CD4-positive, alpha-beta T cell (primary cell): ENCODE results near the gene TRIM71. TPM values are rescaled to one million over a fixed set of nuclear protein-coding genes. Genes with fewer than 3 reads are reported as not detected.
A peak's percentile ranks its signal among the peaks of the same experiment; 100 is the strongest.

Source experiments
- ATAC-seq: fragments of 200-7000 bp; cut with Tn5 transposase; one replicate; pipeline ENCODE4 v1.10.0; 2022; ENCODE audit warnings: mild to moderate bottlenecking; ENCODE audit not compliant: poor library complexity
- CTCF ChIA-PET: fragments of 350-600 bp; sonication (Branson Sonifier 250); formaldehyde crosslinking; loops from one replicate; lab custom pipeline; 2021; ENCODE audit warnings: antibody characterized with exemption, inconsistent platforms; lab: Charles Lee
- POLR2A ChIA-PET: fragments of 350-600 bp; sonication (Branson Sonifier 250); formaldehyde crosslinking; loops from one replicate; lab custom pipeline; 2021; ENCODE audit warnings: antibody characterized with exemption, inconsistent platforms; lab: Charles Lee
- DNase-seq, 14 experiments: peaks; one replicate each; pipeline ENCODE4 v3.0.0-alpha.2; 2013 to 2020; ENCODE audit warnings: mixed read lengths in 2 of 14
- H3K27ac ChIP-seq, 2 donors: one replicate each; pipeline versions ENCODE4 v1.5.1 to v1.7.0; 2013; ENCODE audit warnings: low read length in 2 of 2, low read depth in 1 of 2, mild to moderate bottlenecking in 1 of 2
- H3K27me3 ChIP-seq, 2 experiments: 1 replicate in 1 of 2; 2 replicates in 1 of 2; pipeline versions ENCODE4 v1.6.1 to v1.7.0; 2013; ENCODE audit warnings: low read length in 2 of 2, control low read depth in 1 of 2, mild to moderate bottlenecking in 1 of 2, moderate library complexity in 1 of 2; ENCODE audit not compliant: insufficient read depth in 2 of 2, control insufficient read depth in 1 of 2
- H3K36me3 ChIP-seq: one replicate; pipeline ENCODE4 v1.6.1; 2013; ENCODE audit warnings: low read length, control low read depth; ENCODE audit not compliant: insufficient read depth
- H3K4me1 ChIP-seq: one replicate; pipeline ENCODE4 v1.6.1; 2013; ENCODE audit warnings: low read length, control low read depth; ENCODE audit not compliant: insufficient read depth
- H3K4me3 ChIP-seq: one replicate; pipeline ENCODE4 v1.5.1; 2013; ENCODE audit warnings: mild to moderate bottlenecking, low read length, moderate library complexity
- H3K9me3 ChIP-seq, 2 experiments: 1 replicate in 1 of 2; 2 replicates in 1 of 2; pipeline versions ENCODE4 v1.6.1 to v1.7.0; 2013; ENCODE audit warnings: low read length in 2 of 2, mild to moderate bottlenecking in 2 of 2, control low read depth in 1 of 2, moderate library complexity in 1 of 2; ENCODE audit not compliant: control insufficient read depth in 1 of 2, insufficient read depth in 1 of 2
- H3K27ac Mint-ChIP-seq: one replicate; pipeline ENCODE4 v1.8.0; 2020; ENCODE audit warnings: mixed read lengths
- H3K27me3 Mint-ChIP-seq: one replicate; pipeline ENCODE4 v1.8.0; 2021; ENCODE audit warnings: mixed read lengths
- H3K36me3 Mint-ChIP-seq: one replicate; pipeline ENCODE4 v1.8.0; 2021; ENCODE audit warnings: low read depth, mixed read lengths
- H3K4me1 Mint-ChIP-seq: one replicate; pipeline ENCODE4 v1.8.0; 2021; ENCODE audit warnings: low read depth, mixed read lengths
- H3K4me3 Mint-ChIP-seq: one replicate; pipeline ENCODE4 v1.8.0; 2020; ENCODE audit warnings: mild to moderate bottlenecking, mixed read lengths
- H3K9me3 Mint-ChIP-seq: one replicate; pipeline ENCODE4 v1.8.0; 2020; ENCODE audit warnings: mixed read lengths
- CTCF ChIP-seq: fragments of 200-600 bp; IDR thresholded peaks from one replicate; pipeline ENCODE4 v1.8.0; 2022; ENCODE audit warnings: antibody characterized with exemption, mild to moderate bottlenecking
- intact Hi-C, 2 experiments: fragments of 100-400 bp; cut with DNase I in 1 of 2; cut with micrococcal nuclease in 1 of 2; formaldehyde crosslinking; loops; one replicate each; pipeline versions ENCODE4 v1.15.1 to v1.9.0; 2023 to 2025; cut with DNase I, micrococcal nuclease
- total RNA-seq, 174 experiments: library from RNA in 2 of 174; stranded (reverse) in 2 of 174; gene quantifications; one replicate each; pipeline ENCODE4 v1.2.3 and lab custom pipeline; 2021 to 2026

The TRIM71 gene
- total RNA-seq, 2 experiments from 2014 or later: 0.03 TPM; not detected in 1

GRCh38 chr3:32881624-32882023 is 63.8 kb downstream of the TRIM71 start:
- Mint-ChIP-seq H3K4me1 (peaks cover 15% of the 10 kb centered on the region), H3K36me3 (no peaks in the 10 kb centered on the region), H3K27me3 (no peaks in the 10 kb centered on the region), H3K9me3 (no peaks in the 10 kb centered on the region), H3K27ac (no peak overlapping the region), H3K4me3 (no peak overlapping the region)
- TF ChIP-seq CTCF: no peak
- peaks cover 14% of the 10 kb centered on the region for H3K4me1 ChIP-seq
- ChIA-PET POLR2A (no interaction called here), CTCF (no interaction called here)
- H3K36me3 ChIP-seq: no peaks in the 10 kb centered on the region
- ATAC-seq: no peak
- no peaks in the 10 kb centered on the region for H3K27me3 ChIP-seq
- DNase-seq: no peak
- no peak overlapping the region for H3K27ac ChIP-seq
- intact Hi-C loops: no loop called here
- no peak overlapping the region for H3K4me3 ChIP-seq
- no peaks in the 10 kb centered on the region for H3K9me3 ChIP-seq

GRCh38 chr3:32882189-32882588 is 64.4 kb downstream of the TRIM71 start:
- ChIA-PET CTCF (no interaction called here), POLR2A (no interaction called here)
- no peaks in the 10 kb centered on the region for H3K36me3 Mint-ChIP-seq
- no peaks in the 10 kb centered on the region for H3K9me3 Mint-ChIP-seq
- DNase-seq (no peak), ATAC-seq (no peak)
- no peak overlapping the region for H3K4me3 Mint-ChIP-seq
- no peaks in the 10 kb centered on the region for H3K9me3 ChIP-seq
- no peaks in the 10 kb centered on the region for H3K27me3 ChIP-seq
- H3K4me1 Mint-ChIP-seq: peaks cover 15% of the 10 kb centered on the region
- peaks cover 14% of the 10 kb centered on the region for H3K4me1 ChIP-seq
- no peak overlapping the region for H3K27ac Mint-ChIP-seq
- intact Hi-C loops: no loop called here
- H3K27ac ChIP-seq: no peak overlapping the region
- H3K27me3 Mint-ChIP-seq: no peaks in the 10 kb centered on the region
- H3K36me3 ChIP-seq: no peaks in the 10 kb centered on the region
- H3K4me3 ChIP-seq: no peak overlapping the region
- TF ChIP-seq CTCF: no peak

GRCh38 chr3:32882603-32883025 is 64.8 kb downstream of the TRIM71 start:
- ATAC-seq (peak; percentile 49), DNase-seq (peak in 1 of 14 experiments; percentile 21)
- Mint-ChIP-seq H3K36me3 (no peaks in the 10 kb centered on the region), H3K4me3 (no peak overlapping the region), H3K9me3 (no peaks in the 10 kb centered on the region), H3K4me1 (peaks cover 15% of the 10 kb centered on the region), H3K27ac (peak overlapping the region; percentile 0), H3K27me3 (no peaks in the 10 kb centered on the region)
- Histone ChIP-seq H3K36me3 (no peaks in the 10 kb centered on the region), H3K27me3 (no peaks in the 10 kb centered on the region), H3K4me1 (peaks cover 14% of the 10 kb centered on the region), H3K27ac (no peak overlapping the region), H3K9me3 (no peaks in the 10 kb centered on the region), H3K4me3 (no peak overlapping the region)
- intact Hi-C loops: no loop called here
- ChIA-PET CTCF (interaction anchor here (0.6 kb wide), 1 partner anchor 545 kb away, joined by 4 read pairs; no protein-coding TSS in a partner anchor), POLR2A (no interaction called here)
- TF ChIP-seq CTCF: no peak
